Transverse colon (tissue), 4 donors: Measurements from ENCODE around the gene CD101.

Experiments used
- CTCF ChIP-seq, 5 experiments: fragments of 200-600 bp in 3 of 5; fragments of 450-650 bp in 2 of 5; sonication (generic) in 3 of 5; IDR thresholded peaks; 1 replicate in 2 of 5; 2 replicates in 3 of 5; pipeline ENCODE4 v1.5.1; 2016 to 2017; ENCODE audit warnings: antibody characterized with exemption in 5 of 5, inconsistent platforms in 3 of 5, mild to moderate bottlenecking in 2 of 5, moderate library complexity in 1 of 5
- EP300 ChIP-seq: sonication (generic); formaldehyde crosslinking; IDR thresholded peaks from one replicate; pipeline ENCODE4 v1.6.1; 2017; ENCODE audit warnings: antibody characterized with exemption, low read depth
- POLR2AphosphoS5 ChIP-seq, 3 donors: sonication (generic); formaldehyde crosslinking; IDR thresholded peaks; one replicate each; pipeline ENCODE4 v1.6.1; 2016; ENCODE audit warnings: antibody characterized with exemption in 3 of 3

GRCh38 chr1:117014209-117014608, 12.6 kb downstream of the CD101 start:
- TF ChIP-seq CTCF (IDR thresholded peaks at IDR 0.05) (no peak), EP300 (no peak), POLR2AphosphoS5 (IDR thresholded peaks at IDR 0.05) (no peak)
